Activated CD4-positive, alpha-beta T cell treated with anti-CD3 and anti-CD28 coated beads, Interleukin-2, Interleukin-6, amounts not matched to agents 100 ng/mL and 50 ng/mL, durations not matched to agents 16 hours and 8 hours (primary cell): Measurements from ENCODE around the gene CAV2.

Experiments used
- DNase-seq: peaks from one replicate; pipeline ENCODE4 v3.0.0-alpha.2; 2020

CAV2 gene

GRCh38 chr7:116549370-116549769, 49.8 kb downstream of the CAV2 start:
- DNase-seq = no peak

- DNase-seq = no peak
Measured at GRCh38 chr7:116551692-116552091, 52.2 kb downstream of the CAV2 start.

GRCh38 chr7:116552602-116553001, 53.1 kb downstream of the CAV2 start:
- DNase-seq = no peak

- no peak for DNase-seq
Measured at GRCh38 chr7:116553168-116553964, 53.8 kb downstream of the CAV2 start.

- no peak for DNase-seq
Measured at GRCh38 chr7:116554436-116554835, 54.9 kb downstream of the CAV2 start.

GRCh38 chr7:116554911-116555310, 55.4 kb downstream of the CAV2 start:
- no peak for DNase-seq

- DNase-seq = no peak
Measured at GRCh38 chr7:116557066-116557585, 57.6 kb downstream of the CAV2 start.

GRCh38 chr7:116557901-116558300, 58.4 kb downstream of the CAV2 start:
- no peak for DNase-seq
